Measurements from ENCODE around the gene PCDH15.

GRCh38 chr10:54081950-54082349 lies 719.1 kb downstream of the PCDH15 start:
- TF ChIP-seq CTCF (IDR thresholded peaks at IDR 0.05; ENCODE audit: insufficient read depth, low read length, poor library complexity, severe bottlenecking) (no peak), EZH2phosphoT487 (conservative IDR thresholded peaks at IDR 0.05; ENCODE audit: low read length) (no peak)
